ENCODE results near the gene RETN.

The RETN gene

GRCh38 chr19:7699003-7699402 is 30.2 kb downstream of the RETN start:
- no peak for TF ChIP-seq ZNF274 (IDR thresholded peaks at IDR 0.05; ENCODE audit: low read depth, low read length)
- peak overlapping the region; percentile 80 for H3K4me3 ChIP-seq (ENCODE audit: low read length)

GRCh38 chr19:7699417-7700401 is 30.9 kb downstream of the RETN start:
- no peak for TF ChIP-seq ZNF274 (IDR thresholded peaks at IDR 0.05; ENCODE audit: low read depth, low read length)
- H3K4me3 ChIP-seq (ENCODE audit: low read length), result peak overlapping the region; percentile 80

- peak overlapping the region; percentile 53; the same call in 1 of the 2 replicates for H3K4me3 ChIP-seq (ENCODE audit: low read length)
- TF ChIP-seq ZNF274 (IDR thresholded peaks at IDR 0.05; ENCODE audit: low read depth, low read length), result no peak
Observed at GRCh38 chr19:7701049-7701653, 32.3 kb downstream of the RETN start.

- peak within 1 kb of the TSS; percentile 53; the same call in 1 of the 2 replicates for H3K4me3 ChIP-seq (ENCODE audit: low read length)
- TF ChIP-seq ZNF274 (IDR thresholded peaks at IDR 0.05; ENCODE audit: low read depth, low read length), result no peak
Observed at GRCh38 chr19:7701654-7702457, 33.0 kb downstream of the RETN start, which contains the start of gene FCER2. FCER2 (minus strand) TSS chr19:7702131; CDS start chr19:7699760, 2,371 bp downstream.

GRCh38 chr19:7703332-7703731 is 34.5 kb downstream of the RETN start:
- H3K4me3 ChIP-seq (ENCODE audit: low read length), result no peak overlapping the region
- TF ChIP-seq ZNF274 (IDR thresholded peaks at IDR 0.05; ENCODE audit: low read depth, low read length), result no peak

- TF ChIP-seq ZNF274 (IDR thresholded peaks at IDR 0.05; ENCODE audit: low read depth, low read length), result no peak
- no peak overlapping the region for H3K4me3 ChIP-seq (ENCODE audit: low read length)
Observed at GRCh38 chr19:7704280-7705060, 35.6 kb downstream of the RETN start.

GRCh38 chr19:7705387-7706187 is 36.7 kb downstream of the RETN start:
- H3K4me3 ChIP-seq (ENCODE audit: low read length), result no peak overlapping the region; the same call in 1 of the 2 replicates
- no peak for TF ChIP-seq ZNF274 (IDR thresholded peaks at IDR 0.05; ENCODE audit: low read depth, low read length)

- TF ChIP-seq ZNF274 (IDR thresholded peaks at IDR 0.05; ENCODE audit: low read depth, low read length), result no peak
- H3K4me3 ChIP-seq (ENCODE audit: low read length), result no peak overlapping the region; the same call in 1 of the 2 replicates
Observed at GRCh38 chr19:7706188-7706954, 37.5 kb downstream of the RETN start.

- H3K4me3 ChIP-seq (ENCODE audit: low read length), result no peak overlapping the region
- no peak for TF ChIP-seq ZNF274 (IDR thresholded peaks at IDR 0.05; ENCODE audit: low read depth, low read length)
Observed at GRCh38 chr19:7706955-7707456, 38.2 kb downstream of the RETN start.

GRCh38 chr19:7709932-7710460 is 41.1 kb downstream of the RETN start:
- TF ChIP-seq ZNF274 (IDR thresholded peaks at IDR 0.05; ENCODE audit: low read depth, low read length), result no peak
- no peak overlapping the region for H3K4me3 ChIP-seq (ENCODE audit: low read length)

- no peak overlapping the region for H3K4me3 ChIP-seq (ENCODE audit: low read length)
- no peak for TF ChIP-seq ZNF274 (IDR thresholded peaks at IDR 0.05; ENCODE audit: low read depth, low read length)
Observed at GRCh38 chr19:7710616-7711015, 41.8 kb downstream of the RETN start.

All from GM08714 (cell line).